OCI-LY1 (cell line): Measurements from ENCODE around the gene TMEM203.

Source experiments
- H2AFZ ChIP-seq: fragments of 200-600 bp; sonication (generic), shearing (Covaris generic); 2 replicates; pipeline ENCODE4 v1.6.0; 2014; ENCODE audit warnings: antibody characterized with exemption, mild to moderate bottlenecking, low read length
- H3F3A ChIP-seq: fragments of 200-600 bp; sonication (generic), shearing (Covaris generic); 2 replicates; pipeline ENCODE4 v1.6.0; 2014; ENCODE audit warnings: mild to moderate bottlenecking, antibody characterized with exemption, low read length, moderate library complexity; ENCODE audit not compliant: insufficient read depth
- H3K27ac ChIP-seq: fragments of 200-600 bp; sonication (generic); 2 replicates; pipeline ENCODE4 v1.5.1; 2014; ENCODE audit warnings: low read length, mixed run types, mild to moderate bottlenecking, low read depth; ENCODE audit not compliant: poor library complexity, severe bottlenecking
- H3K27me3 ChIP-seq: fragments of 200-600 bp; sonication (generic); 2 replicates; pipeline ENCODE4 v1.6.0; 2014; ENCODE audit warnings: antibody characterized with exemption, mild to moderate bottlenecking, low read length, moderate library complexity; ENCODE audit not compliant: insufficient read depth
- H3K36me3 ChIP-seq: fragments of 200-600 bp; sonication (generic); 2 replicates; pipeline ENCODE4 v1.6.1; 2014; ENCODE audit warnings: mild to moderate bottlenecking, antibody characterized with exemption, low read length, moderate library complexity, mixed read lengths; ENCODE audit not compliant: insufficient read depth
- H3K4me1 ChIP-seq: fragments of 200-600 bp; sonication (generic); 2 replicates; pipeline ENCODE4 v1.5.1; 2014; ENCODE audit warnings: mild to moderate bottlenecking, low read length, moderate library complexity; ENCODE audit not compliant: insufficient read depth, severe bottlenecking
- H3K4me2 ChIP-seq: fragments of 200-600 bp; sonication (generic), shearing (Covaris generic); 2 replicates; pipeline ENCODE4 v1.6.1; 2014; ENCODE audit warnings: low read length
- H3K4me3 ChIP-seq: fragments of 200-600 bp; sonication (generic); 2 replicates; pipeline ENCODE4 v1.5.1; 2014; ENCODE audit warnings: low read length, low read depth, mild to moderate bottlenecking, mixed read lengths; ENCODE audit not compliant: poor library complexity, severe bottlenecking
- H3K79me2 ChIP-seq: fragments of 200-600 bp; shearing (Covaris generic); 2 replicates; pipeline ENCODE4 v1.6.1; 2016; ENCODE audit warnings: mixed run types, low read length, mixed read lengths; ENCODE audit not compliant: insufficient read depth
- H3K9ac ChIP-seq: fragments of 200-600 bp; sonication (generic), shearing (Covaris generic); 2 replicates; pipeline ENCODE4 v1.6.1; 2014; ENCODE audit warnings: mild to moderate bottlenecking, low read length, mixed read lengths
- H3K9me2 ChIP-seq: fragments of 200-600 bp; sonication (generic), shearing (Covaris generic); 2 replicates; pipeline ENCODE4 v1.6.1; 2014; ENCODE audit warnings: low read depth, mild to moderate bottlenecking, low read length, mixed read lengths
- H3K9me3 ChIP-seq: fragments of 200-600 bp; shearing (Covaris generic); 2 replicates; pipeline ENCODE4 v1.6.1; 2014; ENCODE audit warnings: low read length, mixed read lengths
- H4K20me1 ChIP-seq: fragments of 200-600 bp; sonication (generic), shearing (Covaris generic); 2 replicates; pipeline ENCODE4 v1.6.0; 2016; ENCODE audit warnings: mild to moderate bottlenecking, low read length; ENCODE audit not compliant: insufficient read depth
- EZH2 ChIP-seq: fragments of 200-600 bp; sonication (generic), shearing (Covaris generic); IDR thresholded peaks from 2 replicates; pipeline ENCODE4 v1.8.0; 2017; ENCODE audit warnings: borderline replicate concordance, mixed run types, mild to moderate bottlenecking, antibody characterized with exemption, low read length, moderate library complexity, mixed read lengths
- TF ChIP-seq, protein P1 (sequence below): fragments of 200-600 bp; sonication (generic), shearing (Covaris generic); IDR thresholded peaks from 2 replicates; pipeline ENCODE4 v1.5.1; 2017; ENCODE audit warnings: mild to moderate bottlenecking, antibody characterized with exemption, low read length, moderate library complexity, mixed read lengths

Gene TMEM203

DNA sequence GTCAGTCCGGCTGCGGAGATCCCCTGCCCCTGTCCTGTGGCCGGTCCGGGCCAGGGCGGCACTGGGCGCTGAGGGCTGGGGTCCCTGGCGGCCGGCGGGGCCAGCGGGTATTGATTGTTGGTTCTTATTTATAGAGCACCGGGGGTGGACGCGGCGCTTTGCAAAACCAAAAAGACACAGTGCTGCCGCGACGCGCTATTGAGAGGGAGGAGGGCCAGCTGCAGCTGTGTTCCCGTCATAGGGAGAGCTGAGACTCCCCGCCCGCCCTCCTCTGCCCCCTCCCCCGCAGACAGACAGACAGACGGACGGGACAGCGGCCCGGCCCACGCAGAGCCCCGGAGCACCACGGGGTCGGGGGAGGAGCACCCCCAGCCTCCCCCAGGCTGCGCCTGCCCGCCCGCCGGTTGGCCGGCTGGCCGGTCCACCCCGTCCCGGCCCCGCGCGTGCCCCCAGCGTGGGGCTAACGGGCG is 38.1 kb downstream of the TMEM203 start:
- Histone ChIP-seq H3K9ac (no peak overlapping the region), H3K36me3 (no peaks in the 10 kb centered on the region), H4K20me1 (no peaks in the 10 kb centered on the region), H3K27me3 (peaks cover 14% of the 10 kb centered on the region), H3K4me1 (peaks cover 10% of the 10 kb centered on the region), H3K9me2 (no peaks in the 10 kb centered on the region), H3K79me2 (no peaks in the 10 kb centered on the region), H3K4me2 (no peak overlapping the region), H2AFZ (no peak overlapping the region), H3K4me3 (no peak overlapping the region), H3F3A (no peaks in the 10 kb centered on the region), H3K27ac (no peak overlapping the region), H3K9me3 (no peaks in the 10 kb centered on the region)
- TF ChIP-seq, protein P1, sequence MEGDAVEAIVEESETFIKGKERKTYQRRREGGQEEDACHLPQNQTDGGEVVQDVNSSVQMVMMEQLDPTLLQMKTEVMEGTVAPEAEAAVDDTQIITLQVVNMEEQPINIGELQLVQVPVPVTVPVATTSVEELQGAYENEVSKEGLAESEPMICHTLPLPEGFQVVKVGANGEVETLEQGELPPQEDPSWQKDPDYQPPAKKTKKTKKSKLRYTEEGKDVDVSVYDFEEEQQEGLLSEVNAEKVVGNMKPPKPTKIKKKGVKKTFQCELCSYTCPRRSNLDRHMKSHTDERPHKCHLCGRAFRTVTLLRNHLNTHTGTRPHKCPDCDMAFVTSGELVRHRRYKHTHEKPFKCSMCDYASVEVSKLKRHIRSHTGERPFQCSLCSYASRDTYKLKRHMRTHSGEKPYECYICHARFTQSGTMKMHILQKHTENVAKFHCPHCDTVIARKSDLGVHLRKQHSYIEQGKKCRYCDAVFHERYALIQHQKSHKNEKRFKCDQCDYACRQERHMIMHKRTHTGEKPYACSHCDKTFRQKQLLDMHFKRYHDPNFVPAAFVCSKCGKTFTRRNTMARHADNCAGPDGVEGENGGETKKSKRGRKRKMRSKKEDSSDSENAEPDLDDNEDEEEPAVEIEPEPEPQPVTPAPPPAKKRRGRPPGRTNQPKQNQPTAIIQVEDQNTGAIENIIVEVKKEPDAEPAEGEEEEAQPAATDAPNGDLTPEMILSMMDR: no peak
- no peak for TF ChIP-seq EZH2

DNA sequence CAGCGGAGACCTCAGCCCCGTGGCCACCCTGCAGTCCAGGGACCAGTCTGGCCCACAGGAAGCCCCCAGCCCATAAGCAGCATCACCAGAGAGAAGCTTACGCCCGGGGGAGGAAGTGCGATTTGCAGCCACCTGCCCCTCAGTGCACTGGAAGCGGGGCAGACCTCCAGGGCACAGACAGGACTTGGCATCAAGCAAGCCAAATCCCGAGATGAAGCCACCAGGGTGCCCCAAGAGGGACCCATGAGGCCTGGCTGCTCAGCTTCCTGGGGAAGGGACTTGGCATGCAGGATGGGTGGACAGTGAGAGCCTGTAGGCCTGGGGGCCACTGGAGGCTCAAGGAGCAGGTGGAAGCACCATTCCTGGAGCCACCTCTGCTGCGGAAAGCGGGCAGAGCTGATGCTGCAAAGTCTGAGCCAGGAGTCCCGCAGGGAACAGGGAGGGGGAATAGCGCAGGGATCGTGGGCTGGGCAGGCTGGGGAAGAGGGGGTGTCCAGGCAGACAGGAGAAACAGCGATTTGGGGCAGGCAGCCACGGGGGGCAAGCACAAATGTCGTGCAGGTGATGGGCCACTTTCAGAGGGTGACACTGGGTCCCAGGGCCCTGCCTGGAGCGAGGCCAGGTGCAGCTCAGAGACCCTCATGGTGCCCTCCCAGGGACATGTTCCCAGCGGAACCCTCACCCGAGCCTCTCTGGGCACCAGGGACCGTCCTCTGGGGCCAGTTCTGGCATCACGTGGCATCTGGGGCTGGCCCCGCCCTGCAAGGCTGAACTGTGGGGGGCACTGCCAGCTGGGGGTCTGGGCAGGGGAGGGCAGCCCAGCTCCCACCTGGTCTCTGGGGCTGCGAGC is 38.8 kb downstream of the TMEM203 start:
- Histone ChIP-seq H3K4me2 (no peak overlapping the region), H3K27me3 (peaks cover 14% of the 10 kb centered on the region), H3K9me3 (no peaks in the 10 kb centered on the region), H3K27ac (no peak overlapping the region), H3K4me3 (no peak overlapping the region), H3K36me3 (no peaks in the 10 kb centered on the region), H3K4me1 (peaks cover 10% of the 10 kb centered on the region), H4K20me1 (no peaks in the 10 kb centered on the region), H3F3A (no peaks in the 10 kb centered on the region), H2AFZ (no peak overlapping the region), H3K79me2 (no peaks in the 10 kb centered on the region), H3K9ac (no peak overlapping the region), H3K9me2 (no peaks in the 10 kb centered on the region)
- TF ChIP-seq, protein P1: no peak
- TF ChIP-seq EZH2: no peak

DNA sequence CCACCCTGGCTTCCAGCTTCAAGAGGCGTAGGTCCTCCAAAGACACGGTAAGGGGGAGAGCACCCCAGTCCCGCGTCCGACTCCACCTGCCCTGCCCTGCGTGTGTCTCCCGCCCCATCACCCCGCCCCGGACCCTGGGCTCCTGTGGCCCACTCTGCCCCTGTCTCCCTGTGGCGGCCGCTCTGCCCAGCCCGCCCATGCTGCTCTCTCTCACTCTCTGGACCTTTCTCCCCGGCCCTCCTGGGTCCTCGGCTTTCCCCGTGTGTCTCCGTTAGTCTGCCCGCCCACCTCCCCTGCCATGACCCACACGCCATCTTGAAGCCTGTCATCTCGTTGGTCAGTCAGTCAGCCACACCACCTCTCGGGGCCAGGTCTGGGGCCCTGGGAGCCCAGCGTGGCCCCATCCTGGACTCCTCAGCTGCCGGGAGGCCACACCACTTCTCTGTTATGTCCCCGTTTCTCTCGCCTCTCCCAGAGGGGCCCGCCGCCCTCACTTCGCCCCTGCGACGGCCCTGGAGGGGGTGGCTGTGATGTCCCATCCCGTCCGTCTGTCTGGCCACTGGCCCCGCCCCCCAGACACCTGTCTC is 40.1 kb downstream of the TMEM203 start:
- Histone ChIP-seq H3K9me3 (no peaks in the 10 kb centered on the region), H3K4me3 (no peak overlapping the region), H3K4me1 (peaks cover 9% of the 10 kb centered on the region), H3F3A (no peaks in the 10 kb centered on the region), H3K9me2 (no peaks in the 10 kb centered on the region), H2AFZ (no peak overlapping the region), H4K20me1 (no peaks in the 10 kb centered on the region), H3K9ac (no peak overlapping the region), H3K4me2 (no peak overlapping the region), H3K27ac (no peak overlapping the region), H3K36me3 (no peaks in the 10 kb centered on the region), H3K79me2 (no peaks in the 10 kb centered on the region), H3K27me3 (peaks cover 18% of the 10 kb centered on the region)
- TF ChIP-seq, protein P1: no peak
- no peak for TF ChIP-seq EZH2
